ENCODE results near the gene SLC11A2.
"Not testable (repeated sequence)": the region's sequence is repeated elsewhere in the genome, so short reads cannot be mapped to it uniquely, and the experiment has no call there.

SLC11A2 gene

DNA sequence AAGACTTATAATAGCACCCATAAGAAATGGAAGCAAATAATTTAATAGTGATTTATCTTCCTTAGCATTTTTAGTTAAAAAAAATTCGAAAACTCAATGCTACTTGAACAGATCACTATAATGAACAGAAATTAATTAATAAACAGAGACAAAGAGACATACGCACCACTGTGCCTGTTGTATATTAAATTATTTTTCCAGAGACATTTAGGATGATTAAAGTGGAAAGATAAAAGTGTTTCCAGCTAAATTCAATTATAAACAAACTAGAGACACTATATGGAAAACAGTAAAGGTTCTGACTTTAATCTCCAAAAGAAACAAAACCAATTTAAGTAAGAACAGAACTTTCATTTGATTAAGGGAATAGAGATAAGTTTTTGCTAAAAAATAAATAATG is 70.5 kb downstream of the SLC11A2 start:
- no peaks in the 10 kb centered on the region for H3K27me3 ChIP-seq
- no peak overlapping the region for H3K4me3 ChIP-seq (ENCODE audit: low read depth, low read length)
- TF ChIP-seq, protein P1, sequence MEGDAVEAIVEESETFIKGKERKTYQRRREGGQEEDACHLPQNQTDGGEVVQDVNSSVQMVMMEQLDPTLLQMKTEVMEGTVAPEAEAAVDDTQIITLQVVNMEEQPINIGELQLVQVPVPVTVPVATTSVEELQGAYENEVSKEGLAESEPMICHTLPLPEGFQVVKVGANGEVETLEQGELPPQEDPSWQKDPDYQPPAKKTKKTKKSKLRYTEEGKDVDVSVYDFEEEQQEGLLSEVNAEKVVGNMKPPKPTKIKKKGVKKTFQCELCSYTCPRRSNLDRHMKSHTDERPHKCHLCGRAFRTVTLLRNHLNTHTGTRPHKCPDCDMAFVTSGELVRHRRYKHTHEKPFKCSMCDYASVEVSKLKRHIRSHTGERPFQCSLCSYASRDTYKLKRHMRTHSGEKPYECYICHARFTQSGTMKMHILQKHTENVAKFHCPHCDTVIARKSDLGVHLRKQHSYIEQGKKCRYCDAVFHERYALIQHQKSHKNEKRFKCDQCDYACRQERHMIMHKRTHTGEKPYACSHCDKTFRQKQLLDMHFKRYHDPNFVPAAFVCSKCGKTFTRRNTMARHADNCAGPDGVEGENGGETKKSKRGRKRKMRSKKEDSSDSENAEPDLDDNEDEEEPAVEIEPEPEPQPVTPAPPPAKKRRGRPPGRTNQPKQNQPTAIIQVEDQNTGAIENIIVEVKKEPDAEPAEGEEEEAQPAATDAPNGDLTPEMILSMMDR (IDR thresholded peaks at IDR 0.05; ENCODE audit: low read depth, low read length): no peak
- H3K36me3 ChIP-seq: no peaks in the 10 kb centered on the region
- no peak for DNase-seq
- peaks cover 39% of the 10 kb centered on the region for H3K4me1 ChIP-seq
- no peaks in the 10 kb centered on the region for H3K9me3 ChIP-seq

DNA sequence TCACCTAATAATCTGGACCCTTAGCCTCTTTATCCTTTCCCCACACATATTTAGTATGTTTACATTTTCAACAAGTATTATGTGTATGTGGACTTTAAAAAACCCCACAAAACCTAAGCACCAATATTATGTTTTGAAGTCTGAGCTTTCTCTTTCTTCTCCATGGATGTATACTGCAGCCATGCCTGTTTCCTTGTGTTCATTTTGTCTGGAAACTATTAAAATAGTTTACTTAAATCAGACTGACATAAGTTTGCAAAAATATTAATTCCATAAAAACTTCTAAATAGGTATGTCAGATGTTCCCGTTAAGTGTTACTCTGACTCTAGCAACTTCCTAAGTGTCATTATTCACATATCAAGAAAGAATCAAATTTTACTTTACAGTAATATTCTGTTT is 70.9 kb downstream of the SLC11A2 start:
- H3K9me3 ChIP-seq: no peaks in the 10 kb centered on the region
- DNase-seq: no peak
- peaks cover 39% of the 10 kb centered on the region for H3K4me1 ChIP-seq
- no peaks in the 10 kb centered on the region for H3K27me3 ChIP-seq
- no peak overlapping the region for H3K4me3 ChIP-seq (ENCODE audit: low read depth, low read length)
- no peaks in the 10 kb centered on the region for H3K36me3 ChIP-seq
- TF ChIP-seq, protein P1 (IDR thresholded peaks at IDR 0.05; ENCODE audit: low read depth, low read length): no peak

DNA sequence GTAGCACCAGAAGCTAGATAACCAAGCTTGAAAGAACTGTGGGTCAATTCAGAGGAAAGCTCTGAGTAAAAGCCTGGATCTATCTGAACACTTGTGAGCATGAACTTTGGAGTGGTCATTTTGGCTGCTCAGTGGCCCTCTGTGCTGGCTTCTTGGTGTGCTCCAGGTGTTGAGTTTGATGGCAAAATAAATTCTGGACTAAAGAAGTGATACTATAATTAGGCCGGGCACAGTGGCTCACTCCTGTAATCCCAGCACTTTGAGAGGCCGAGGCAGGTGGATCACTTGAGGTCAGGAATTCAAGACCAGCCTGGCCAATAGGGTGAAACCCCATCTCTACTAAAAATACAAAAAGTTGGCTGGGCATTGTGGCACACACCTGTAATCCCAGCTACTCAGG is 71.4 kb downstream of the SLC11A2 start:
- H3K9me3 ChIP-seq; H3K36me3 ChIP-seq; H3K4me3 ChIP-seq (ENCODE audit: low read depth, low read length); H3K27me3 ChIP-seq; DNase-seq: not testable (repeated sequence)
- peaks cover 39% of the 10 kb centered on the region for H3K4me1 ChIP-seq

DNA sequence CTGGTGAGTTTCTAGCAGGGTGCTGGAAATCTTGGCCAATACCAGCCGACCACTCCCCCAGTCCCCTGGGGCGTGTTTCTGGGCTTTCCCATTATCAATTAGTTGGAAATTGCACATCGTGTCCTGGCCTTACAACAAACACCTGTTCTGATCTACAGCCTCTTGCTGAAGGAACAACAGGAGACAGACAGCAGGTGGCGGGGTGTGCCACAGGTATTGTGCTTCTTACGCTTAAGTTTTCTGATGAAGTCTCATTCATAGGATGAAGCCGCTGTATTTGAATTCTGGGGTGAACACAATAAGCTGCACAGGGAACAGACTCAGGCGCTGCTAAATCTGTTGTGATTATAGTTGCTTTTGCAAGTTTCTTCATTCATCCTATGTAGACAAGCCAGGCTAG is 73.1 kb downstream of the SLC11A2 start:
- peak; percentile 32 for DNase-seq
- no peaks in the 10 kb centered on the region for H3K36me3 ChIP-seq
- peaks cover 39% of the 10 kb centered on the region for H3K4me1 ChIP-seq
- no peak overlapping the region for H3K4me3 ChIP-seq (ENCODE audit: low read depth, low read length)
- no peaks in the 10 kb centered on the region for H3K9me3 ChIP-seq
- TF ChIP-seq, protein P1 (IDR thresholded peaks at IDR 0.05; ENCODE audit: low read depth, low read length): no peak
- H3K27me3 ChIP-seq: no peaks in the 10 kb centered on the region

DNA sequence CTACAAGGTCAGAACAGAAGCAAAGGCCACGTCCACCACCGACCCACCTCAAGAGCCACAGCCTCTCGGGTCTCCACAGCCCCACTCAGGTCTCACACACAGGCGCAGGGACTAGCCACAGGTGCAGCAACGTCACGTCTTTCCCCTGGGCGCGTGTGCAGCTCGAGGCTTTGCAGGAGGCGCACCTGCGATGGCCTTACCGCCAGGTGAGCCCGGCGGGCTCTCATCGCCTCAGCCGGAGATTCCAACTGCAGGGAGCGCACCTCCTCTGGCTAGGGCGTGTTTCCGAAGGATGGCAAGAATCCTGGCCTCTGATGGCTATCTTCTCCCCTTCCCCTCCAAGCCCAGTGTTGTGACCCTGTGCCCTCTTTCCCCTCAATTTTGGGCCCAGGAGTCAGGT is 73.7 kb downstream of the SLC11A2 start, which contains the start of gene HIGD1C:
Gene HIGD1C, plus strand, starts transcription at position 35 of the 400 bp plus-strand sequence. CDS start 1,455 bp downstream, outside the sequence.
- no peak for DNase-seq

DNA sequence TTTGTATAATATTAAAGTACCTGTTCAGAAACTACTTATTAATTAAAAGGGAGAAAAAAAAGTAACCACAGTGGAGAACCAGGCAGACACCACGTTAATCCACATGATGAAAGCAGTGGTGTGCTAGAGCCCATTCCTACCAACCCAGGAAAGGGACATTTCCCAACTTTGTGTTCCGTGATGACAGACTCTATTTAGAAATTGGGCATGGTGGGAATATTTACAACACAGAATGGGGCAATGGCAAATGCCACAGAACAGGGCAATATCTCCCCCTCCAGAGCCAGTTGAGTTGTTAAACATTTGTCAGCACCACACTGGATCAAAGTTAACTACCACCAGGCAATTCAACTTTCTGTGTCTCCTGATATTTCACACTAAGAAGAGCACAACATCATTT is 75.1 kb downstream of the SLC11A2 start:
- no peak overlapping the region for H3K4me3 ChIP-seq (ENCODE audit: low read depth, low read length)
- no peak for DNase-seq
- H3K27me3 ChIP-seq: no peaks in the 10 kb centered on the region
- TF ChIP-seq, protein P1 (IDR thresholded peaks at IDR 0.05; ENCODE audit: low read depth, low read length): no peak
- no peaks in the 10 kb centered on the region for H3K36me3 ChIP-seq
- H3K9me3 ChIP-seq: no peaks in the 10 kb centered on the region
- peaks cover 34% of the 10 kb centered on the region for H3K4me1 ChIP-seq

More for the DNA sequence above, 73.7 kb downstream of the SLC11A2 start, which contains the start of gene HIGD1C:
- Histone ChIP-seq H3K4me3 (ENCODE audit: low read depth, low read length) (no peak within 1 kb of the TSS), H3K9me3 (no peaks in the 10 kb centered on the region), H3K36me3 (no peaks in the 10 kb centered on the region), H3K4me1 (peaks cover 39% of the 10 kb centered on the region), H3K27me3 (no peaks in the 10 kb centered on the region)
- TF ChIP-seq, protein P1 (IDR thresholded peaks at IDR 0.05; ENCODE audit: low read depth, low read length): no peak

Measured in BE2C (cell line).